GM19025 (cell line): ENCODE results near the gene OTOF.

Source experiments
- ATAC-seq: cut with Tn5 transposase; IDR thresholded peaks from one replicate; pipeline ENCODE4 v1.9.1; 2021; ENCODE audit warnings: mild to moderate bottlenecking, low read depth, moderate library complexity; ENCODE audit not compliant: unreplicated experiment

Gene OTOF

GRCh38 chr2:26466662-26467310, 11.1 kb downstream of the OTOF start:
- no peak for ATAC-seq

GRCh38 chr2:26465981-26466471, 11.9 kb downstream of the OTOF start:
- ATAC-seq: no peak

DNA sequence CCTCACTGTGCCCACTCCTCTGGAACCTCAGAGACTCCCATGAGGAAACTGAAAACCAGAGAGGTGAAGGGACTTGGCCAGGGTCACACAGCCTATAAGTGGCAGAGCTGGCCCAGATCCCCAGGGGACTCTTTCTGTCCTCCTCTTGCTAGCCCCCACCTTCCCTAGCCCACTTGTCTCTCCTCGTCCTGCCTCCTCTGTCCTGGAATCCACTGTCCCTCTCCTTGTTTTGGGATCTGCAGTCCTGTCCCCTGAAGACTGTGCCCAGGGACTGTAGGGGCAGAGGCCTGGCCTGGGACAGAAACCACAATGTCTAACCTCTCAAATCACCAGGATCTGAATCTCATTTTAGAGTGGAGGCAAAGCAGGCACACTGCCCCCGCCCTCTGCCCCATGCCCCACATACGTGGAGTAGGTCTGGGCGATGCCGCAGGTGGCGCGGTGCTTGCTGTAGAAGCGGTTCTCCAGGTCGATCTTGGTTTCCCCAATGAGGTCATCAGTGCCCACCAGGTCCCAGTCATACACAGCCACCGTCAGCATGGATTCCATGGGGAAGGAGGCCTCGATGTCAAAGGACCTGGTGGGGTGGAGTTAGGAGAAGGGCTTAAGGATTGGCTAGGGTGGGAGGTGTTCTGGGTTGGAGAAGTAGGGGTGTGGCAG, 12.5 kb downstream of the OTOF start:
- ATAC-seq: no peak

GRCh38 chr2:26464390-26465265, 13.3 kb downstream of the OTOF start:
- ATAC-seq: no peak

DNA sequence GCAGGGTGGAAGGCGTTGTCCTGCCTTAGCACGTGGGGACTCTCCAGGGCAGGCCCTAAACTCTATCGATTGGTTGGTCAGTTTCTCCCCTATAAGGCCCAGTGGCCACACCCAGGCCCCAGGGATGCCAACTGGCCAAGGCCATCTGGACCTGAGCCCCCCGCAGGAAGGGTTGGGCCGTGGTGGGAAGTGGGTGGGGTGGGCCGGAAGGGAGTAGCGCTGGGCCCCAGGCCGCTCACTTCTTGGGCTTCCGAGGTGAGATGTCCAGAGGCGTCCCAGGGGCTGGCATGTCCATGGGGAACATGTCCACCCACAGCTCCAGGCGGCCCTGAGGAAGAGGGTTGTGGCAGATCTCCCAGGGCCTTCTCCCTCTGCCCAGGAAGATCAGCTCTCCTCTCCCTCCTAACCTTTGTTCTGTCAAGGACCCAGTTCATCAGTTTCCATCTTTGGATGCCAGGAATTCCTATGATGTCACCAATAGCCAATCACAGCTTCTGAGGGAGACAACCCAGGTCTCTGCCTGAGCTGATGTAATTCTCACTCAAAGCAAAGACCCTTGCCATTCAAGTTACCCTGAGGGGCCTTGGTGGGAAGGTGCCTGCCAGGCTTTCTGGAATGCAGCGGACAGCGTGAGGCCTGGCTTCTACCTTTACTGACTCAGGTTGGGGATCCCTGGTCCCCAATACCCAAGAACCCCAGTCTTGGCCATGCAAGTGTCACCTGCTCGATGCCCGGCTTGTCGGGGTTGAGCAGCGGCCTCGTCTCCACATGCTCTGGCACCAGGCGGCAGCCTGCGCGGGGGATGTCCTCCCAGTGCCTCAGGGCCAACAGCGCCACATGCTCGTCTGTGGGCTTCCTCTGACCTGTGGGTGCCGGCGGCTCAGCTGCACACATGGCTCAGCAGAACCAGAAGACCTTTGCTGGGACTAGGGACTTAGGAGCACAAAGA, 14.4 kb downstream of the OTOF start:
- no peak for ATAC-seq

DNA sequence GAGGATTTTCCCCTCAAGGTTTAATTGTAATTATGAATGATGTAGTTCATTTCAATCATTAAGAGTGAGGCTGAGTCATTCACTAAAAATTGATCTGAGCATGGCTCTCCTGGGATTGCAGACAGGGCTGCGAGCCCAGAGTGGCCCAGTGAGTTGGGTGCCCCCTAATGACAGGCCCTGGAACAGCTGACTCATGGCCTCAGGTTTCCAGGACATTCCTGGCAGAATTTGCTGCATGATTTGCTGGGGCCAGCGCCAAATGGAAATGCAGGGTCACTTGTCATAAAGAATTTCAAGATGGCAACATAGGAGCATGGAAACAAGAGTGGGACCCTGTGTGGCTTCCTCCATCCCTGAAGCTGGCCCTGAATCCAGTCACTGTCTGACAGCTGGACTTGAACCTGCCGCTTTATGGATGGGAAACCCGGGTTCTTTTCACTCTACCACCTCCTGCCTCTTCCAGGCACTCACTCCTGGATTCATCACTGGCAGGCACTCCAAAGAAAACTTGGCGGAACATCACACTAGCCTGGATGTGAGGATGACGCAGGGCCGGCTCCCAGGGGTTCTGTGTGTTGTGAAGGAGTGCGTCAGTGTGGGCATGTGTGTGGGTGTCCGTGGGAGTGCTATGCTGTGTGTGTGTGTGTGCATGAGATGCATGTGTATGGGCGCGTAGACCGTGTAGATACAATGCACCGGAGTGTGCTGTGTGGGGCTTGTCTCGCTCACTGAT, 15.2 kb downstream of the OTOF start:
- ATAC-seq: no peak

DNA sequence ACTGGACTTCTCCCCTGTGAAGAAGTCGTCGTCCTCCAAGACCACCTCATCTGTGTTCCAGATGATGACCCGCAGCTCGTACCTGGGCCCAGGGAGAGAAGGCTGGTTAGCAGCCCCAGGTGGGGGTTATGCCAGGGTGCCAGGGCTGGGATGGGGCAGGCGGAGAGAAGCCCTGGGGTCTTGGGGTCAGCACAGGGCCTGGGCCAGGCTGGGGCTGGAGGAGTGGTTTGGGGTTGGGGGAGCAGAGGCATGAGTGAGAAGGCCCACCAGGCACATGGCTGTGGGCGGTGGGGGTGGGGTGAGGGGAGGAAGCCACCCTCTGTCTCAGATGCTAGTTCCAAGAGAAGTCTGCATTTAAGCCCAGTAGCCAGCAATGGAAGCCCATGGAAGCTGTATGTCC, 15.8 kb downstream of the OTOF start:
- no peak for ATAC-seq

GRCh38 chr2:26461601-26462023, 16.3 kb downstream of the OTOF start:
- no peak for ATAC-seq

GRCh38 chr2:26460613-26461031, 17.3 kb downstream of the OTOF start:
- ATAC-seq: no peak

DNA sequence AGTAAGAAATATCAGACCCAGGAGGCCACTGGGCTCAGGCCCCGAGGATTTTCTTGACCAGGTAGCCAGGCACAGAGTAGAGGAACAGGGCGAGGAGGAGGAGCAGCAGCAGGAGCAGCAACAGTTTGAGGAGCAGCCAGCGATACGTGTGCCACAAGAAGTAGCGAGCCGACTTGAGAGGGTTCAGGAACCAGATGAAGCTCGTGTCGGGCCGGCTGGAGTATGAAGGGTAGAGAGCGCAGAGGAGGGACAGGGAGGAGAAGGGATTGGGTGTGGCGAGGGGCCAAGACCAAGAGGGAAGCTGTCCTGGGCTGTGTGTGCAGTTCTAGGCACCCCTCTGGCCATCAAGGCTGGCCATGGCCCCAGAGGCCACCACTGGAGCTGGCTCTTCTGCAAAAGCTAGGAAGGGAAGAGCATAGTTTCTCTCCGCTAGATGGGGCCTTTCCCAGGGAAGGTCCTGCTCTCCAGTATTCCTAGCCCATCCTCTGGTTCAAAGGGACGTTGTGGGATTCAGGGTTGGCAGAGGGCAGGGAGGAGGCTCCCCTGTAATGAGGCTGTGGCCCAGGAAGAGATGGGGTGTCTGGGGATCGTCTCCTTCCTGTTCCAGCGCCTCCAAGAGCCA, 17.8 kb downstream of the OTOF start:
- ATAC-seq: no peak

DNA sequence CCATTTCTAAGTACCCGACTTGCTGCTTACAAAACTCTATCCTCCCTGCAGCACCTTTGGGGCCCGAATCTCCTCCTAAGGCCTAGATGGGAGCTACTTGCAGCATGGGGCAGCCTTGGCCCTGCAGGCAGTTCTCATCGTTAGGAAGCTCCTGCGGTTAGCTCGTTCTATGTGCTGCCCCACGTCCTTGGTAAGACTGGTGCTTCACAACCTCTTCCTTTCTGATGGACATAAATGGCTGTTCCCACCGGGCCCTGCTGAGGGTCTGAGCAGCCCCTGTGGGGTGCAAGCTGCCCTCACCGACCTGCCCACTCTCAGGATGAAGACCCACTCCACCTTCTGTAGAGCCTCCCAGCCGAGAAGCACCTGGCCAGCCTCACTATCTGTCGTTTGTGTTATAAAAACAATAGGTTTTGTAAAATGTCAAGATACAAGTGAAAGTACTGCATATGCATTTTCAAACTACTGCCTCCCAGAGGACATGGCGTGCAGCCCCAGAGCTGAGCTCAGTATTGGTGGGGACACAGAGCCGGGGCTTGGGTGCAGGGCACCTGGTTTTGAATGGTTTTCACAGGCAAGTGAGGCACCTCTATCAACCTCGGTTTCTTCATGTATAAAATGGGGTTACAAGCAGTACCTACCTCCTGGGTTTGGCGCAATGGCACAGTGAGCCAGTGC, 19.4 kb downstream of the OTOF start:
- ATAC-seq: no peak

GRCh38 chr2:26457695-26458364, 20.1 kb downstream of the OTOF start:
- no peak for ATAC-seq

DNA sequence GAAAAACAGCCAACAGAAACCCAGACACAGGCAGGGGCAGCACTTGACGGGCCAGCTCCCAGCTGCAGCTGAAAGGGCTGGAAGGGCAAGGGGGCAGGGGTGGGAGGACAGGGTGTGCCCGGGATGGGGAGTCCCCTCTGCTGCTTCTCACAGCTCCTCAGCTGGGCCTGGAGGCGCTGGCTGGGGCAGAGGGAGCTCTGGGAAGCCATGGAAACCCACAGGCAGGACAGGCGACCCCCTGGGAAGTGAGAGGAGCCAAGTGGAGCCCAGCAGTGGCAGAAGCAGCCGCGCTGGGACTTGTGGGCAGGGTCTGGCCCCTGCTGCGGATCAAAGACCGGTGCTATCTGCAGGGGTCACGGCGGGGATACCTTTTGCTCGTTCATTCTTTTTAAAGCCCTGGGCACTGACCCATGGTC, 20.7 kb downstream of the OTOF start:
- no peak for ATAC-seq

DNA sequence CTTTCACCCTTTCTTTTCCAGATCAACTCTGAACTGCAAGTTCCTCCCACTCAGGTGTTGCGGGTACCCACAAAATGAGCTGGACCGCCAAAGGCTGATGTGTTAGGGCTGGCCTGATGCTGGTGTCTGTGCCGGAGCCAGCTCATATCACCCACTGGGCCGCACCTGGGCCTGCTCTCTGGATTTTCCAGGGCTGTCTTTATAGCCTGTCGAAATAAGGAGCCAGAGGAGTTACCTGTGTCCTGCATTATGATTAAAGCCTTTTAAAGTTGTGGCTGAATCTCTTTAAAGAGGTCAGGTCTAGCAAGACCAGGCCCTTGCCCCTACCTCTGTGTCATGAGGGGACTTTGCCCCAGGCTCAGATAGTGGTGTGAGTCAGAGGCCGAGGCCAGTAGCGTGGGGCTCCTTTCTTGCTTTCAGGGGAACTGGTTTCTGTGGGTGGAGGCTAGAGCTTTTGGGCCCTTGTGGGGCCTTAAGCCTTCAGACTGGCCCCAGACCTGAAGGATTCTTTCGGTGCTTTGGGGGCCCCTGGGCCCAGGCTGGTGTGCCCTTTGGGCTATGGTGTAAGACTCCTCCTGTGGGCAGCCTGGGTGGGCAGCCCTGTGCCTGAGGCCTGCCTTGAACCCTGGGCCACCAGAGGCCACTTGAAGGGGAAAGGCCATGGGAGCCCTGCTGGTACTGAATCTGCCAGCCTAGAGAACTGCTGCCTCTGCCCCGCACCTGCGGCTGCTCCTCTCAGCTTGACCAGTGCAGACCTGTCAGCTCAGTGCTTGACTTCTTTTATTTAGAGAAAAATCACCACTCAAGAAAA, 21.3 kb downstream of the OTOF start:
- ATAC-seq: no peak

DNA sequence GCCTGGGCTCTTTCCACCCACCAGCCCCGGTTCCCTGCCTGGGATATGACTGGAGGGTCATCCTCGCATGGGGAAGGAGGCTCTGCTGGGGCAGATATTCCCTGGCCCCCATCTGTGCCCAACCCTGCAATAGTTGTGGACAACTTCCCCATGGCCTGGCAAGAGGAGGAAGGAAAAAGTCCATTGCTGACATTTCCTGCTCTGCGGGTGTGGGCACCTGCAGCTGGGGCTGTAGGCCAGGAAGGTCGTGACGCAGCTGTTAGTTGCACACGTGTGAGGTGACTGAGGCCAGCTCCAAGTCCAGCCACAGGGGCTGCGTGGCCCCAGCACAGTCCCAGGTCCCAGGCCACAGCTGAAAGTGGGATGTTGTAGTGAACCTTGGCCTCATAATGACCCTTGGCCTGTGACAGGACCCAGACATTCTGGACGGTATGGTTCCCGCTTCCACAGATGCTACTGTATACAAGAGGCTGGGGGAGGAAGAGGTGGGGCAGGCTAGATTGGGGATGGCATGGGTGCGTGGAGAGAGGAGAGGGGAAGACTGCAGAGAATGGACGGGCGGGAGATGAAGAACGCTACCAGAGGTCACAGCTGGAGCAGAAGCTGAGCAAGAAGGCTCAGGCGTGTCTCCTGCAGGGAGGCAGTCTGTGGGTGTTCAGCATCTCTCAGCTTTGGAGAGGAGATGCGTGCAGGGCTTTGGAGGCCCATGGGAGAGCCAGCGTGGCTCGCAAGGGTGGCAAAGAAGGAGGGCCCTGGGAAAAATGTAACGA, 22.1 kb downstream of the OTOF start:
- no peak for ATAC-seq

DNA sequence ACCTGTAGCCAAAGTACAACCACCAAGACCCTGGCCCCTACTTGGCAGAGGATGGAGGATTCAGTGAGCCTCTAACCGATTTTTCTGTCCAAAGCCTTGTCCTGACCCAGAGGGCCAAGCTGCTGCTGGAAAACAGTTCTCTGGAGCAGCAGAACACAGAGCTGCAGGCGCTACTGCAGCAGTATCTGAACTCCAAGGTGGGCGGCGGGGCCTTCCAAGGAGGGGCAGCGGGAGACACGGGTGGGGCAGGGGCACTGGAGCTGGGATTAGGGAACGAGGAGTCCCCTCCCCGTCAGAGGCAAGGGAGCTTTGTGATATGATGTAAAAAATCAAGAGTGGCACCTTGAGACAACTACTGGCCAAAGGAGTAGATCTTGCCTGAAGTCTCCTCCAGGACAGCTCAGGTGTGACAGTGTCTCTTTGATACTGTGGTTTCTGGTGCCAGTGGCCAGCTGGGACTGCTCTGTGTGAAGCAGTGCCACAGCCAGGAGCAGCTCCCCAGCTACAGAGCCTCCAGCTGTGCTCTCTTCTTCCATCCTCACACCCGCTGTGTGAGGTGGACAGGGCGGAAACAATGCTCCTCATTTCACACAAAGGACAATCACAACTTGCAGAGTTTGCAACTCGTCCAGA, 22.8 kb downstream of the OTOF start:
- no peak for ATAC-seq
